Endothelial cell of umbilical vein (primary cell): ENCODE results near the gene KIAA1217. TPM values are rescaled to one million over a fixed set of nuclear protein-coding genes. Genes with fewer than 3 reads are reported as not detected.

Experiments used
- BruUV-seq: library from RNA; stranded (reverse); fragments of 400-500 nt; replicated peaks from 2 replicates; lab custom pipeline; 2021; lab: Mats Ljungman, UMichigan
- CTCF ChIA-PET: fragments of 300-600, 350-600 bp; sonication (Branson Sonifier 250); formaldehyde crosslinking; loops from one replicate; lab custom pipeline; 2021; ENCODE audit warnings: antibody characterized with exemption, inconsistent platforms; lab: Charles Lee
- POLR2A ChIA-PET: fragments of 300-600, 350-600 bp; sonication (Branson Sonifier 250); formaldehyde crosslinking; loops from one replicate; lab custom pipeline; 2021; ENCODE audit warnings: antibody characterized with exemption, inconsistent platforms; lab: Charles Lee
- DNase-seq: peaks from one replicate; pipeline ENCODE4 v3.0.0-alpha.2; 2011; ENCODE audit warnings: low read depth, low spot score
- FAIRE-seq: peaks from 2 replicates; lab custom pipeline; 2011; peaks lifted over from hg19 to GRCh38; lab: Jason Lieb, UNC
- H2AFZ ChIP-seq: 2 replicates; pipeline ENCODE4 v1.6.0; 2012; ENCODE audit warnings: low read depth, low read length, control low read depth, inconsistent platforms
- H3K27ac ChIP-seq: 2 replicates; pipeline ENCODE4 v1.5.1; 2011; ENCODE audit warnings: low read depth, mild to moderate bottlenecking, control low read depth, low read length, moderate library complexity; ENCODE audit not compliant: insufficient read depth
- H3K27me3 ChIP-seq, 2 experiments: 2 replicates each; pipeline versions ENCODE4 v1.6.0 to v1.6.1; 2011; ENCODE audit warnings: low read length in 2 of 2, mixed read lengths in 1 of 2; ENCODE audit not compliant: control insufficient read depth in 2 of 2, insufficient read depth in 2 of 2
- H3K36me3 ChIP-seq, 2 experiments: 2 replicates in 1 of 2; 3 replicates in 1 of 2; pipeline ENCODE4 v1.5.1; 2011; ENCODE audit warnings: low read length in 2 of 2, mild to moderate bottlenecking in 1 of 2, moderate library complexity in 1 of 2; ENCODE audit not compliant: control insufficient read depth in 2 of 2, insufficient read depth in 2 of 2; ENCODE audit errors: extremely low read depth in 1 of 2
- H3K4me1 ChIP-seq: 3 replicates; pipeline ENCODE4 v1.5.1; 2011; ENCODE audit warnings: mild to moderate bottlenecking, low read length; ENCODE audit not compliant: control insufficient read depth, insufficient read depth; ENCODE audit errors: extremely low read depth
- H3K4me2 ChIP-seq: 2 replicates; pipeline ENCODE4 v1.6.1; 2011; ENCODE audit warnings: low read length, control low read depth, mixed read lengths; ENCODE audit not compliant: insufficient read depth
- H3K4me3 ChIP-seq, 3 experiments: fragments of 200-600 bp in 1 of 3; sonication (generic), shearing (Covaris generic) in 1 of 3; replicated peaks in 1 of 3; 2 replicates each; pipeline ENCODE4 v1.5.1; 2011 to 2016; ENCODE audit warnings: control low read depth in 3 of 3, low read length in 3 of 3, mild to moderate bottlenecking in 2 of 3, inconsistent platforms in 1 of 3, low read depth in 1 of 3, moderate library complexity in 1 of 3; ENCODE audit not compliant: insufficient read depth in 1 of 3
- H3K79me2 ChIP-seq: 2 replicates; pipeline ENCODE4 v1.6.0; 2012; ENCODE audit warnings: low read length, inconsistent platforms; ENCODE audit not compliant: control insufficient read depth, insufficient read depth
- H3K9ac ChIP-seq: replicated peaks from 2 replicates; pipeline ENCODE3; 2011; ENCODE audit warnings: low read length, control low read depth; ENCODE audit not compliant: insufficient read depth; ENCODE audit errors: extremely low read depth
- H3K9me1 ChIP-seq: replicated peaks from 3 replicates; pipeline ENCODE4 v1.6.0; 2011; ENCODE audit warnings: mild to moderate bottlenecking, low read length; ENCODE audit not compliant: control insufficient read depth, insufficient read depth; ENCODE audit errors: extremely low read depth
- H3K9me3 ChIP-seq: replicated peaks from 2 replicates; pipeline ENCODE4 v1.5.1; 2012; ENCODE audit warnings: low read length, inconsistent platforms; ENCODE audit not compliant: control insufficient read depth, insufficient read depth
- H4K20me1 ChIP-seq: replicated peaks from 2 replicates; pipeline ENCODE3; 2011; ENCODE audit warnings: mild to moderate bottlenecking, low read length; ENCODE audit not compliant: control insufficient read depth, insufficient read depth; ENCODE audit errors: extremely low read depth
- CTCF ChIP-seq, 2 donors: IDR thresholded peaks; 1 replicate in 1 of 2; 2 replicates in 1 of 2; pipeline ENCODE4 v1.5.1; 2011; ENCODE audit warnings: low read length in 2 of 2, mild to moderate bottlenecking in 2 of 2, moderate library complexity in 2 of 2, control low read depth in 1 of 2, inconsistent platforms in 1 of 2, low read depth in 1 of 2; ENCODE audit not compliant: insufficient read depth in 1 of 2; ENCODE audit errors: extremely low read depth in 1 of 2
- EZH2 ChIP-seq: IDR thresholded peaks from 2 replicates; pipeline ENCODE4 v1.6.1; 2012; ENCODE audit warnings: borderline replicate concordance, low read depth, mild to moderate bottlenecking, moderate library complexity, low read length, inconsistent platforms; ENCODE audit not compliant: severe bottlenecking
- FOS ChIP-seq: IDR thresholded peaks from 2 replicates; pipeline ENCODE4 v1.6.1; 2011; ENCODE audit warnings: mild to moderate bottlenecking, low read length, moderate library complexity, borderline replicate concordance; ENCODE audit not compliant: insufficient read depth
- GATA2 ChIP-seq: IDR thresholded peaks from 2 replicates; pipeline ENCODE4 v1.7.0; 2011; ENCODE audit warnings: low read depth, mild to moderate bottlenecking, moderate library complexity, mixed read lengths, low read length; ENCODE audit not compliant: insufficient read length, insufficient read depth
- JUN ChIP-seq: IDR thresholded peaks from 2 replicates; pipeline ENCODE4 v1.6.1; 2011; ENCODE audit warnings: borderline replicate concordance, low read depth; ENCODE audit not compliant: insufficient read length, insufficient read depth
- MAX ChIP-seq: IDR thresholded peaks from 2 replicates; pipeline ENCODE4 v1.6.1; 2011; ENCODE audit not compliant: insufficient read depth, insufficient read length
- MYC ChIP-seq: IDR thresholded peaks from one replicate; pipeline ENCODE4 v1.6.1; 2011; ENCODE audit warnings: mild to moderate bottlenecking, low read depth, low read length
- POLR2A ChIP-seq: IDR thresholded peaks from 2 replicates; pipeline ENCODE4 v1.6.1; 2012; ENCODE audit warnings: low read depth, mild to moderate bottlenecking, control low read depth, low read length
- POLR2AphosphoS5 ChIP-seq: IDR thresholded peaks from 2 replicates; pipeline ENCODE4 v1.6.1; 2012; ENCODE audit warnings: low read depth, mild to moderate bottlenecking, control low read depth, low read length, moderate library complexity; ENCODE audit not compliant: insufficient read depth
- dilution Hi-C: fragments of 300-500 bp; cut with MboI; formaldehyde crosslinking; loops from one replicate; pipeline ENCODE4 v1.15.0; 2019; ENCODE audit warnings: low sequenced_read_pairs; ENCODE audit not compliant: extremely low pct_ligation_motif_present
- intact Hi-C: fragments of 100-400 bp; cut with micrococcal nuclease; formaldehyde crosslinking; loops from one replicate; pipeline ENCODE4 v1.10.0; 2022
- polyA plus RNA-seq, 4 experiments: library from polyadenylated mRNA; depleted of rRNA in 3 of 4; stranded (reverse) in 3 of 4; unstranded in 1 of 4; fragments of >200 nt; gene quantifications; 2 replicates each; pipeline versions ENCODE4 v1.2.1 to v1.2.3, GENCODE V29; 2011 to 2012; ENCODE audit warnings: missing spikeins in 1 of 4
- total RNA-seq: library from RNA; stranded (reverse); gene quantifications from 2 replicates; pipeline ENCODE4 v1.2.3, GENCODE V29; 2021

Gene KIAA1217
- total and polyA plus RNA-seq, 2 donors (not counting 3 experiments of a cell fraction or from before 2014, with no cell fraction given) = 0.83 to 10.3 TPM

GRCh38 chr10:24476913-24477701, 268.2 kb downstream of the KIAA1217 start:
- no peaks in the 10 kb centered on the region for H3K27me3 ChIP-seq
- BruUV-seq = no TSS peak
- H3K4me3 ChIP-seq = no peak overlapping the region
- H3K4me2 ChIP-seq = no peak overlapping the region
- H4K20me1 ChIP-seq = no peaks in the 10 kb centered on the region
- no peak for FAIRE-seq
- H3K9me3 ChIP-seq = no peaks in the 10 kb centered on the region
- H3K9me1 ChIP-seq = no peaks in the 10 kb centered on the region
- H3K4me1 ChIP-seq = no peaks in the 10 kb centered on the region
- POLR2A ChIA-PET = no interaction called here
- no peak overlapping the region for H3K27ac ChIP-seq
- H3K36me3 ChIP-seq = no peaks in the 10 kb centered on the region
- TF ChIP-seq FOS = no peak
- no peak for TF ChIP-seq MAX
- TF ChIP-seq MYC = no peak
- no peak for TF ChIP-seq CTCF (IDR thresholded peaks at IDR 0.05; ENCODE audit: extremely low read depth in 1 of 2, insufficient read depth in 1 of 2, low read depth in 1 of 2, low read length in 2 of 2)
- no peak for TF ChIP-seq EZH2
- TF ChIP-seq POLR2AphosphoS5 = no peak
- TF ChIP-seq JUN = no peak
- no peak for TF ChIP-seq GATA2
- TF ChIP-seq POLR2A = no peak
- no peak overlapping the region for H2AFZ ChIP-seq
- intact Hi-C loops (no loop called here), dilution Hi-C loops (no loop called here)
- CTCF ChIA-PET = no interaction called here
- DNase-seq = no peak
- no peak overlapping the region for H3K9ac ChIP-seq
- H3K79me2 ChIP-seq = no peaks in the 10 kb centered on the region
